Heart left ventricle (tissue), 16 donors: ENCODE measurements around the gene PARD3B. TPM values are rescaled to one million over a fixed set of nuclear protein-coding genes. Genes with fewer than 3 reads are reported as not detected.

Experiments
- ATAC-seq, 4 donors: fragments of 200-7000 bp; cut with Tn5 transposase; one replicate each; pipeline ENCODE4 v1.9.1; 2020 to 2022; ENCODE audit warnings: moderate library complexity in 4 of 4, mild to moderate bottlenecking in 3 of 4, moderate number of reproducible peaks in 1 of 4
- DNase-seq, 5 donors: peaks; one replicate each; pipeline ENCODE4 v3.0.0-alpha.2; 2020
- H3K27ac ChIP-seq, 12 donors: fragments of 200-600 bp; sonication (generic) in 4 of 12; one replicate each; pipeline versions ENCODE4 v1.5.0 to v1.8.0; 2016 to 2022; ENCODE audit warnings: mild to moderate bottlenecking in 2 of 12
- H3K27me3 ChIP-seq, 9 donors: fragments of 200-600 bp; sonication (generic) in 2 of 9; one replicate each; pipeline versions ENCODE4 v1.5.1 to v1.8.0; 2016 to 2022; ENCODE audit warnings: mild to moderate bottlenecking in 3 of 9
- H3K36me3 ChIP-seq, 9 donors: fragments of 200-600 bp; sonication (generic) in 2 of 9; one replicate each; pipeline versions ENCODE4 v1.5.0 to v1.8.0; 2018 to 2022; ENCODE audit warnings: mild to moderate bottlenecking in 2 of 9
- H3K4me1 ChIP-seq, 12 donors: fragments of 200-600 bp; sonication (generic) in 4 of 12; one replicate each; pipeline versions ENCODE4 v1.5.0 to v1.8.0; 2016 to 2022; ENCODE audit warnings: mild to moderate bottlenecking in 3 of 12
- H3K4me3 ChIP-seq, 12 donors: fragments of 200-600 bp; sonication (generic) in 4 of 12; one replicate each; pipeline versions ENCODE4 v1.5.0 to v1.8.0; 2017 to 2022; ENCODE audit warnings: mild to moderate bottlenecking in 9 of 12, moderate library complexity in 4 of 12
- H3K9me3 ChIP-seq, 12 donors: fragments of 200-600 bp; sonication (generic) in 4 of 12; one replicate each; pipeline versions ENCODE4 v1.5.0 to v1.8.0; 2016 to 2022; ENCODE audit warnings: mild to moderate bottlenecking in 1 of 12
- POLR2A ChIP-seq, 2 donors: fragments of 450-650 bp; IDR thresholded peaks; one replicate each; pipeline ENCODE4 v1.6.1; 2017; ENCODE audit warnings: antibody characterized with exemption in 2 of 2, mild to moderate bottlenecking in 2 of 2, moderate library complexity in 2 of 2
- WGBS, 4 donors: extraction: QIAGEN DNeasy Blood & Tissue Kit in 2 of 4; methylation state at CpG; one replicate each; pipeline versions ENCODE4 v1.1.5 to v1.1.7; 2013 to 2018; 5-methylcytosine and 5-hydroxymethylcytosine counted together
- intact Hi-C, 10 donors: fragments of 100-400 bp; cut with DNase I; formaldehyde crosslinking; loops; one replicate each; pipeline versions ENCODE4 v1.11.1 to v1.14.2; 2022
- polyA plus RNA-seq, 2 donors: library from polyadenylated mRNA; stranded (reverse); fragments of 200-250 nt; gene quantifications; one replicate each; pipeline ENCODE4 v1.2.3, GENCODE V29; 2013
- total RNA-seq, 9 donors: library from RNA; depleted of rRNA in 2 of 9; stranded (reverse); fragments of >200 nt in 2 of 9; fragmentation: NEBNext Ultra II Directional in 3 of 9; extraction: Animal tissue kit (Norgen Biotek cat#: 25700) in 3 of 9; gene quantifications; one replicate each; pipeline versions ENCODE4 v1.1.0 to v1.2.4, GENCODE V29; 2016 to 2023
- TF ChIP-seq, protein P1 (sequence below), 12 donors: fragments of 200-600 bp; sonication (generic) in 4 of 12; IDR thresholded peaks; one replicate each; pipeline versions ENCODE4 v1.5.0 to v1.8.0; 2018 to 2022; ENCODE audit warnings: antibody characterized with exemption in 12 of 12, mild to moderate bottlenecking in 5 of 12
- donor health status: ischemic (EF 13 %, LVEDD 7.1; RV severe dilation, severe dysfunction).
- donor health status: healthy with polysubstance abuse.
- donor health status: DM: no; HTN: yes; CAD: no.
- donor health status: DM: no; HTN: no; CAD: no.
- donor health status: ischemic (EF 25% LVEDD 6.9; RV normal size, moderate dysfunction).
- donor health status: ischemic (EF 25% LVEDD 5.7; RV mildly dilated, moderate dysfunction).
- donor health status: healthy.
- donor health status: DM: yes; HTN: yes; CAD: no.
- donor health status: ischemic (EF 35%, LVEDD 5.7; RV mildly dilated, moderate dysfunction).
- donor health status: nonischemic (EF 11% LVEDD 7.7; RV severe dilation, severe dysfunction).
- donor health status: DM: yes; HTN: yes; CAD: no.
- donor health status: PGD.
- donor health status: ischemic (EF 29% LVEDD 5.4; RV normal size, mild dysfunction).
- donor health status: nonischemic (EF 23%, LVEDD 6.1; RV moderate dilation, normal function).

Gene PARD3B
- total and polyA plus RNA-seq, 11 donors, result 0.71 to 15.1 (median 6.2) TPM

GRCh38 chr2:205650450-205650849, 1105.2 kb downstream of the PARD3B start:
- Histone ChIP-seq H3K4me3 (no peak overlapping the region), H3K9me3 (no peaks in the 10 kb centered on the region), H3K36me3 (no peaks in the 10 kb centered on the region), H3K4me1 (no peaks in the 10 kb centered on the region), H3K27ac (no peak overlapping the region), H3K27me3 (no peaks in the 10 kb centered on the region)
- intact Hi-C loops, result no loop called here
- no peak for TF ChIP-seq POLR2A (IDR thresholded peaks at IDR 0.05)
- TF ChIP-seq, protein P1, sequence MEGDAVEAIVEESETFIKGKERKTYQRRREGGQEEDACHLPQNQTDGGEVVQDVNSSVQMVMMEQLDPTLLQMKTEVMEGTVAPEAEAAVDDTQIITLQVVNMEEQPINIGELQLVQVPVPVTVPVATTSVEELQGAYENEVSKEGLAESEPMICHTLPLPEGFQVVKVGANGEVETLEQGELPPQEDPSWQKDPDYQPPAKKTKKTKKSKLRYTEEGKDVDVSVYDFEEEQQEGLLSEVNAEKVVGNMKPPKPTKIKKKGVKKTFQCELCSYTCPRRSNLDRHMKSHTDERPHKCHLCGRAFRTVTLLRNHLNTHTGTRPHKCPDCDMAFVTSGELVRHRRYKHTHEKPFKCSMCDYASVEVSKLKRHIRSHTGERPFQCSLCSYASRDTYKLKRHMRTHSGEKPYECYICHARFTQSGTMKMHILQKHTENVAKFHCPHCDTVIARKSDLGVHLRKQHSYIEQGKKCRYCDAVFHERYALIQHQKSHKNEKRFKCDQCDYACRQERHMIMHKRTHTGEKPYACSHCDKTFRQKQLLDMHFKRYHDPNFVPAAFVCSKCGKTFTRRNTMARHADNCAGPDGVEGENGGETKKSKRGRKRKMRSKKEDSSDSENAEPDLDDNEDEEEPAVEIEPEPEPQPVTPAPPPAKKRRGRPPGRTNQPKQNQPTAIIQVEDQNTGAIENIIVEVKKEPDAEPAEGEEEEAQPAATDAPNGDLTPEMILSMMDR (IDR thresholded peaks at IDR 0.05), result no peak
- ATAC-seq (peak in 3 of 4 donors; percentile 53 to 87 (median 64)), DNase-seq (peak in 1 of 5 donors; percentile 41)
- WGBS, 4 donors, result 68 to 76% (median 73%) methylated on average over 4 of the region's 4 CpGs

GRCh38 chr2:205650931-205651330, 1105.7 kb downstream of the PARD3B start:
- H3K27ac ChIP-seq, result no peak overlapping the region
- TF ChIP-seq, protein P1 (IDR thresholded peaks at IDR 0.05), result no peak
- no peak for TF ChIP-seq POLR2A (IDR thresholded peaks at IDR 0.05)
- H3K9me3 ChIP-seq, result no peaks in the 10 kb centered on the region
- no peaks in the 10 kb centered on the region for H3K36me3 ChIP-seq
- H3K4me3 ChIP-seq, result no peak overlapping the region
- H3K4me1 ChIP-seq, result no peaks in the 10 kb centered on the region
- ATAC-seq, result no peak
- H3K27me3 ChIP-seq, result no peaks in the 10 kb centered on the region
- intact Hi-C loops, result no loop called here
- no peak for DNase-seq
- 95 to 99% (median 99%) methylated on average over 7 of the region's 7 CpGs for WGBS, 4 donors

DNA sequence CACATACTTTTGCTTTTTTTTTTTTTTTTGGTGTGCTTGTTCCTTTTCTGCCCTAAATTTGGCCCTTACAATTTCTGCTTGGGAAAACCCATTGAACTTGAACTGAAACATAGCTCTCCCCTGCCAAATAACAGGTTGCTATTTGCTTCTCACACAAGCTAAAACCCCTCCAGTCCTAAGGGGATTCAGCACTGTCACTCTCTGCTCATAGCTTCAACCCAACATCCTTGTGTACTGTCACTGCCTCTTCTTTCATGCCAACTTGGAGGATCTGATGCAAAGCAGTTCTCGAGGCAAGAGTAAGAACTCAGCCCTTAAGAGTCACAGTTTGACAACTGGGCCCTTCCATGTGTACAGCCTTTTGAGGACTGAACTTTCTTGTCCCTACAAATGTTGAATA, 1106.4 kb downstream of the PARD3B start:
- Histone ChIP-seq H3K9me3 (no peaks in the 10 kb centered on the region), H3K4me3 (no peak overlapping the region), H3K27ac (no peak overlapping the region), H3K36me3 (no peaks in the 10 kb centered on the region), H3K27me3 (no peaks in the 10 kb centered on the region), H3K4me1 (no peaks in the 10 kb centered on the region)
- TF ChIP-seq, protein P1 (IDR thresholded peaks at IDR 0.05), result no peak
- TF ChIP-seq POLR2A (IDR thresholded peaks at IDR 0.05), result no peak
- DNase-seq, result no peak
- ATAC-seq, result no peak
- 0% methylated on average over 1 of the region's 1 CpG for WGBS, 4 donors
- intact Hi-C loops, result no loop called here

DNA sequence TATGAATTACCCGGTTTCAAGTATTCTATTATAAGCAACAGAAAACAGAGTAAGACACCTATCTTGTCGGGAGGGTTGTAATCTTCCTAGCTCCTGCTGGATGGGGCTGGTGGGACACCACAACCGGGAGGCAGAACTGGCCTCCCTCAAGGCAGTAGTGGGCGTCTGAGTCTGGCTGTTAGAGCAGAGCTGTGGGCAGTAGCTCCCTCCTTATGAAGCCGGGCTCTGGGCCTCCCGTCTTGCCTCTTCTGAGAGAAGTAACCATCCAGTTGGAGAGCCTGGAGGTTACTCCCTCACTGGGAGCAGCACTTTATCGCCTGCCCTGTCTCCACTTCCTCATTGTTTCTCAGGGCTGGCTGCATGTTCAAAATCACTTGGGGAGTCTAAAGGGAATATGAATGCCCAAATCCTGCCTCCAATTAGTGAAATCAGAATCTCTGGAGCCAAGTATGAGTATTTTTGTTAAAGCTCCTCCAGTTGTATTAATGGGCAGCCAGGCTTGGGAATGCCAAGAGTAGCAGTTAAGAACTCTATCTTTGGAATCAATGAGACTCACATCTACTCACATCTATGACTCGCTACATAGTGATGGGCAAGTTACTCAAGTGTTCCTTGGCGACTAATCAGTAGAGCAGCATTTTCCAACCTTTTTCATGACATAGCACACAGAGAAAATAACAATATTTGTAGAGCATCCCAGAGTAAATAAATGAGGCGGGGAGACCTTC, 1109.8 kb downstream of the PARD3B start:
- WGBS, 4 donors, result 89 to 94% (median 92%) methylated on average over 10 of the region's 10 CpGs
- Histone ChIP-seq H3K27me3 (no peaks in the 10 kb centered on the region), H3K4me3 (no peak overlapping the region), H3K4me1 (peaks cover 0 to 5% (median 0%) of the 10 kb centered on the region in 12 donors), H3K27ac (no peak overlapping the region), H3K9me3 (no peaks in the 10 kb centered on the region), H3K36me3 (no peaks in the 10 kb centered on the region)
- intact Hi-C loops, result no loop called here
- DNase-seq (no peak), ATAC-seq (no peak)
- TF ChIP-seq, protein P1 (IDR thresholded peaks at IDR 0.05), result no peak
- TF ChIP-seq POLR2A (IDR thresholded peaks at IDR 0.05), result no peak
